SK-N-MC (cell line): Measurements from ENCODE around the gene UNC13A.

ENCODE experiments used
- EZH2 ChIP-seq: fragments of 200-600 bp; sonication (generic); IDR thresholded peaks from one replicate; pipeline ENCODE4 v1.6.1; 2017; ENCODE audit warnings: antibody characterized with exemption
- FOXP2 ChIP-seq: optimal IDR thresholded peaks from 2 replicates; pipeline ENCODE3; 2011; ENCODE audit warnings: mild to moderate bottlenecking, moderate library complexity; ENCODE audit not compliant: insufficient read depth; ENCODE audit errors: extremely low read length, control extremely low read depth
- POLR2AphosphoS5 ChIP-seq: IDR thresholded peaks from 2 replicates; pipeline ENCODE4 v1.6.1; 2012; ENCODE audit warnings: mild to moderate bottlenecking, low read depth, low read length, borderline replicate concordance

DNA sequence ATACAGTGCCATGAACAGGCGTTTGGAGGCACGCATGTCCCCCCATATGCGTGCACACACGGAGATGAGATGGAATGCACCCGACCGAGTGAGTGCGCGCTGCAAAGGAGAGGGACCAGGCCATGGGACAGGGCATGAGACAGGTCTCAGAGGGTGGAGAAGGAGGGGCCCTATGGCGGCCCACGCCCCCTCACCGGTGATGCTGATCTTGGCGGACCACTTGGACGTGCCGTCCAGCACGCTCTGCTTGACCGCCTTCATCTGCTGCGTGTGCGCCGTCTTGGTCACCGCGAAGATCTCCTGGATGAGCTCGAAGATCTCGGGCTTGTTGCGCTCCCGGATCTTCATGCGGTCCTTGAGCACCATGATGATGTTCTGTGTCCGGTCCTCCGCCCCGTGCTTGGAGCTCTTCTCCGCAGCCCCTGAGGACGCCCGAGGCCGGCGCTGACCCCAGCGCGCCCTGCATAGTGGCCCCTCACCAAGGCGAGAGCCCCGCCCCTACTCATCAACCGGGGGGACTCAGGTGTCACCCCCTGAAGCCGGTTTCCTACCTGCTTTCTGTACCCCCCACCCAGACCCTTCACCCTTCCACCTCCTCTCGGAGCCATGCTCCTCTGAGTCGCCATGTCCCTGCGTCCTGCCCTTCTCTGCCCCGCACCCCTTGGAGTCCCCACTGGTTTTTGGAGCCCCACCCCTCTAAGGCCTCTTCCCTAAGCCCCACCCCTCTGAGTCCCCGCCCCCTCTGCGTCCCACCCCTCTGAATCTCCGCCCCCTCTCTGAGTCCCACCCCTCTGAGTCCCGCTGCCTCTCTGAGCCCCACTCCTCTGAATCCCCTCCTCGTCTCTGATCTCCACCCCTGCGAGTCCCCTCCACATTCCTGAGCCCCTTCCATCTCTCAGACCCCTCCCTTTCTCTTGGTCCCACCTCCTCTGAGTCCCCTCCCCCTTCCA is 40.8 kb downstream of the UNC13A start:
- no peak for TF ChIP-seq POLR2AphosphoS5
- TF ChIP-seq EZH2 = no peak
- no peak for TF ChIP-seq FOXP2
